ENCODE measurements around the gene F10. TPM values are rescaled to one million over a fixed set of nuclear protein-coding genes. Genes with fewer than 3 reads are reported as not detected.

Gene F10
- polyA plus RNA-seq, 1 of the 3 experiments (the other 2 are of a cell fraction), result 12.5 TPM

DNA sequence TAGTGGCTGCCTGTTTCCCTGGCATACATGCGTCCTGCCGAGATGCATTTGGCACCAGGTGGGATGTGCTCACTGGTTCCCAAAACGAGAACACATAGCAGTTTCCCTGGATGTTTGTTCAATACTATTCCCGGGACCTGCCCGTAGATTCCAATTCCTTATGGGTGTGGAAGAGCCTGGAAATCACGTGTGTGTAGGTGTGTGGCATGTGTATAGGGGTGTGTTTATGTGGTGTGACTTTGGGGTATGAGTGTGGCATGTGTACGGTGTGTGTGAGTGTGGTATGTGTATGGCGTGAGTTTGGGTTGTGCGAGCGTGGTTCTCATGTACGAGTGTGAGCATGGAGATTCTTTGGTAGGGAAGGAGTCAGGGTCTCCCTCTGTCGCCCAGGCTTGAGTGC, 19.9 kb upstream of the F10 start:
- Histone ChIP-seq H3K36me3 (replicated peaks in 1 of 2; ENCODE audit: control insufficient read depth in 1 of 2, insufficient read depth in 2 of 2, low read length in 1 of 2) (no peaks in the 10 kb centered on the region), H3K79me2 (ENCODE audit: insufficient read depth) (no peaks in the 10 kb centered on the region), H2AFZ (ENCODE audit: low read depth) (no peak overlapping the region), H3K4me2 (no peak overlapping the region), H4K20me1 (ENCODE audit: insufficient read depth) (no peaks in the 10 kb centered on the region), H3K4me3 (ENCODE audit: low read depth in 2 of 2, low read length in 1 of 2) (no peak overlapping the region), H3K9me3 (no peaks in the 10 kb centered on the region), H3K9ac (no peak overlapping the region), H3K9me2 (no peaks in the 10 kb centered on the region), H3K4me1 (ENCODE audit: control insufficient read depth in 1 of 2, insufficient read depth in 2 of 2, low read depth in 1 of 2, low read length in 1 of 2) (no peaks in the 10 kb centered on the region), H3F3A (replicated peaks; ENCODE audit: insufficient read depth) (no peaks in the 10 kb centered on the region), H3K27ac (ENCODE audit: low read depth in 2 of 2, low read length in 1 of 2) (no peak overlapping the region), H3K27me3 (ENCODE audit: insufficient read depth) (no peaks in the 10 kb centered on the region)
- WGBS (ENCODE audit: low lambda C conversion rate), result 80% methylated on average over 10 of the region's 12 CpGs
- TF ChIP-seq REST (IDR thresholded peaks at IDR 0.05; ENCODE audit: low read depth, low read length), result no peak
- no peak for TF ChIP-seq NFIC (IDR thresholded peaks at IDR 0.05; ENCODE audit: borderline replicate concordance)
- TF ChIP-seq TEAD4 (IDR thresholded peaks at IDR 0.05; ENCODE audit: borderline replicate concordance, insufficient read depth), result no peak
- TF ChIP-seq EP300 (IDR thresholded peaks at IDR 0.05; ENCODE audit: borderline replicate concordance in 1 of 2, low read depth in 1 of 2, low read length in 1 of 2), result no peak
- TF ChIP-seq, protein P1, sequence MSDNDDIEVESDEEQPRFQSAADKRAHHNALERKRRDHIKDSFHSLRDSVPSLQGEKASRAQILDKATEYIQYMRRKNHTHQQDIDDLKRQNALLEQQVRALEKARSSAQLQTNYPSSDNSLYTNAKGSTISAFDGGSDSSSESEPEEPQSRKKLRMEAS (IDR thresholded peaks at IDR 0.05; ENCODE audit: low read depth), result no peak
- TF ChIP-seq JUND (IDR thresholded peaks at IDR 0.05), result no peak
- TF ChIP-seq, protein P2, sequence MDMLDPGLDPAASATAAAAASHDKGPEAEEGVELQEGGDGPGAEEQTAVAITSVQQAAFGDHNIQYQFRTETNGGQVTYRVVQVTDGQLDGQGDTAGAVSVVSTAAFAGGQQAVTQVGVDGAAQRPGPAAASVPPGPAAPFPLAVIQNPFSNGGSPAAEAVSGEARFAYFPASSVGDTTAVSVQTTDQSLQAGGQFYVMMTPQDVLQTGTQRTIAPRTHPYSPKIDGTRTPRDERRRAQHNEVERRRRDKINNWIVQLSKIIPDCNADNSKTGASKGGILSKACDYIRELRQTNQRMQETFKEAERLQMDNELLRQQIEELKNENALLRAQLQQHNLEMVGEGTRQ (IDR thresholded peaks at IDR 0.05; ENCODE audit: borderline replicate concordance, low read depth, low read length), result no peak
- TF ChIP-seq FOXJ3 (CRISPR knock-in tag; IDR thresholded peaks at IDR 0.05), result no peak
- TF ChIP-seq, protein P3, sequence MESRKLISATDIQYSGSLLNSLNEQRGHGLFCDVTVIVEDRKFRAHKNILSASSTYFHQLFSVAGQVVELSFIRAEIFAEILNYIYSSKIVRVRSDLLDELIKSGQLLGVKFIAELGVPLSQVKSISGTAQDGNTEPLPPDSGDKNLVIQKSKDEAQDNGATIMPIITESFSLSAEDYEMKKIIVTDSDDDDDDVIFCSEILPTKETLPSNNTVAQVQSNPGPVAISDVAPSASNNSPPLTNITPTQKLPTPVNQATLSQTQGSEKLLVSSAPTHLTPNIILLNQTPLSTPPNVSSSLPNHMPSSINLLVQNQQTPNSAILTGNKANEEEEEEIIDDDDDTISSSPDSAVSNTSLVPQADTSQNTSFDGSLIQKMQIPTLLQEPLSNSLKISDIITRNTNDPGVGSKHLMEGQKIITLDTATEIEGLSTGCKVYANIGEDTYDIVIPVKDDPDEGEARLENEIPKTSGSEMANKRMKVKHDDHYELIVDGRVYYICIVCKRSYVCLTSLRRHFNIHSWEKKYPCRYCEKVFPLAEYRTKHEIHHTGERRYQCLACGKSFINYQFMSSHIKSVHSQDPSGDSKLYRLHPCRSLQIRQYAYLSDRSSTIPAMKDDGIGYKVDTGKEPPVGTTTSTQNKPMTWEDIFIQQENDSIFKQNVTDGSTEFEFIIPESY (IDR thresholded peaks at IDR 0.05; ENCODE audit: borderline replicate concordance, low read depth), result no peak
- TF ChIP-seq RFX5 (IDR thresholded peaks at IDR 0.05; ENCODE audit: low read length), result no peak
- no peak for TF ChIP-seq FOSL2 (IDR thresholded peaks at IDR 0.05; ENCODE audit: borderline replicate concordance, low read depth)
- TF ChIP-seq MEF2A (IDR thresholded peaks at IDR 0.05; ENCODE audit: borderline replicate concordance, low read depth), result no peak
- TF ChIP-seq TAF1 (IDR thresholded peaks at IDR 0.05; ENCODE audit: borderline replicate concordance, low read depth, low read length), result no peak
- POLR2A ChIA-PET, result no interaction called here
- CTCF ChIA-PET, result interaction anchor here (1.0 kb wide), 1 partner anchor 38 kb away, joined by 3 read pairs; no protein-coding TSS in a partner anchor
- DNase-seq, result no peak
